Mesenchymal stem cell (in vitro differentiated cells and primary cell): ENCODE results near the gene BSG.
"Not testable (repeated sequence)": the region's sequence is repeated elsewhere in the genome, so short reads cannot be mapped to it uniquely, and the experiment has no call there.

Experiments used
- DNase-seq: peaks from one replicate; pipeline ENCODE4 v3.0.0-alpha.2; 2013
- H2AFZ ChIP-seq: one replicate; pipeline ENCODE4 v1.6.1; 2013; ENCODE audit warnings: low read depth, mild to moderate bottlenecking, control low read depth, inconsistent platforms, low read length, moderate library complexity
- H2AK5ac ChIP-seq: 2 replicates; pipeline ENCODE4 v1.6.1; 2013; ENCODE audit warnings: low read length, moderate library complexity, mild to moderate bottlenecking, inconsistent platforms; ENCODE audit not compliant: severe bottlenecking
- H2BK120ac ChIP-seq: one replicate; pipeline ENCODE4 v1.6.1; 2013; ENCODE audit warnings: low read depth, mild to moderate bottlenecking, inconsistent platforms, low read length, moderate library complexity
- H2BK12ac ChIP-seq, 2 experiments: one replicate each; pipeline ENCODE4 v1.6.1; 2013; ENCODE audit warnings: inconsistent platforms in 2 of 2, low read length in 2 of 2, mild to moderate bottlenecking in 2 of 2, moderate library complexity in 2 of 2, control low read depth in 1 of 2
- H2BK15ac ChIP-seq: one replicate; pipeline ENCODE4 v1.6.1; 2013; ENCODE audit warnings: mild to moderate bottlenecking, low read depth, inconsistent platforms; ENCODE audit not compliant: poor library complexity, severe bottlenecking
- H2BK5ac ChIP-seq: 2 replicates; pipeline ENCODE4 v1.6.1; 2013; ENCODE audit warnings: low read depth, mild to moderate bottlenecking, low read length, control low read depth, inconsistent platforms; ENCODE audit not compliant: poor library complexity, severe bottlenecking
- H3K14ac ChIP-seq, 2 experiments: one replicate each; pipeline ENCODE4 v1.6.1; 2013; ENCODE audit warnings: inconsistent platforms in 2 of 2, low read length in 2 of 2, control low read depth in 1 of 2, mild to moderate bottlenecking in 1 of 2, moderate library complexity in 1 of 2
- H3K18ac ChIP-seq, 2 experiments: one replicate each; pipeline ENCODE4 v1.6.1; 2013; ENCODE audit warnings: inconsistent platforms in 2 of 2, low read length in 2 of 2, control low read depth in 1 of 2, low read depth in 1 of 2, mild to moderate bottlenecking in 1 of 2
- H3K23ac ChIP-seq, 2 experiments: one replicate each; pipeline ENCODE4 v1.6.1; 2013; ENCODE audit warnings: inconsistent platforms in 2 of 2, low read length in 2 of 2, mild to moderate bottlenecking in 2 of 2, moderate library complexity in 2 of 2, control low read depth in 1 of 2
- H3K27ac ChIP-seq: 2 replicates; pipeline ENCODE4 v1.5.1; 2013; ENCODE audit warnings: mild to moderate bottlenecking, moderate library complexity, low read length, control low read depth, inconsistent platforms; ENCODE audit not compliant: poor library complexity, severe bottlenecking
- H3K27me3 ChIP-seq, 2 experiments: 2 replicates each; pipeline versions ENCODE4 v1.6.1 to v1.7.0; 2013; ENCODE audit warnings: low read length in 2 of 2, mild to moderate bottlenecking in 2 of 2, moderate library complexity in 2 of 2, control low read depth in 1 of 2, inconsistent platforms in 1 of 2; ENCODE audit not compliant: control insufficient read depth in 1 of 2, insufficient read depth in 1 of 2
- H3K36me3 ChIP-seq, 2 experiments: 2 replicates each; pipeline versions ENCODE4 v1.6.1 to v1.7.0; 2013; ENCODE audit warnings: low read length in 2 of 2, control low read depth in 1 of 2, inconsistent platforms in 1 of 2, low read depth in 1 of 2, mild to moderate bottlenecking in 1 of 2; ENCODE audit not compliant: insufficient read depth in 2 of 2, control insufficient read depth in 1 of 2
- H3K4ac ChIP-seq, 2 experiments: one replicate each; pipeline ENCODE4 v1.6.1; 2013; ENCODE audit warnings: inconsistent platforms in 2 of 2, low read length in 2 of 2, mild to moderate bottlenecking in 2 of 2, moderate library complexity in 2 of 2, control low read depth in 1 of 2, low read depth in 1 of 2
- H3K4me1 ChIP-seq: 2 replicates; pipeline ENCODE4 v1.6.1; 2013; ENCODE audit warnings: low read depth, low read length, control low read depth; ENCODE audit not compliant: control insufficient read depth, insufficient read depth
- H3K4me2 ChIP-seq: 2 replicates; pipeline ENCODE4 v1.6.1; 2013; ENCODE audit warnings: low read length, mild to moderate bottlenecking, inconsistent platforms; ENCODE audit not compliant: poor library complexity, severe bottlenecking
- H3K4me3 ChIP-seq, 2 experiments: 2 replicates each; pipeline versions ENCODE4 v1.5.1 to v1.7.0; 2013; ENCODE audit warnings: low read length in 2 of 2, mild to moderate bottlenecking in 2 of 2, control low read depth in 1 of 2, low read depth in 1 of 2; ENCODE audit not compliant: insufficient read depth in 1 of 2
- H3K79me1 ChIP-seq: replicated peaks from 2 replicates; pipeline ENCODE4 v1.6.1; 2013; ENCODE audit warnings: mild to moderate bottlenecking, control low read depth, low read length, inconsistent platforms; ENCODE audit not compliant: poor library complexity, severe bottlenecking
- H3K9ac ChIP-seq: 2 replicates; pipeline ENCODE4 v1.7.0; 2013; ENCODE audit warnings: mild to moderate bottlenecking, low read length, moderate library complexity
- H3K9me3 ChIP-seq: 2 replicates; pipeline ENCODE4 v1.7.0; 2013; ENCODE audit warnings: mild to moderate bottlenecking, low read length; ENCODE audit not compliant: control insufficient read depth
- H4K8ac ChIP-seq: one replicate; pipeline ENCODE4 v1.6.1; 2013; ENCODE audit warnings: inconsistent platforms, mild to moderate bottlenecking, low read length, moderate library complexity
- H4K91ac ChIP-seq: one replicate; pipeline ENCODE4 v1.6.1; 2013; ENCODE audit warnings: mild to moderate bottlenecking, low read length, inconsistent platforms
- WGBS: methylation state at CpG from one replicate; pipeline ENCODE4 v1.1.7; 2013; ENCODE audit warnings: mixed read lengths; 5-methylcytosine and 5-hydroxymethylcytosine counted together

Gene BSG

DNA sequence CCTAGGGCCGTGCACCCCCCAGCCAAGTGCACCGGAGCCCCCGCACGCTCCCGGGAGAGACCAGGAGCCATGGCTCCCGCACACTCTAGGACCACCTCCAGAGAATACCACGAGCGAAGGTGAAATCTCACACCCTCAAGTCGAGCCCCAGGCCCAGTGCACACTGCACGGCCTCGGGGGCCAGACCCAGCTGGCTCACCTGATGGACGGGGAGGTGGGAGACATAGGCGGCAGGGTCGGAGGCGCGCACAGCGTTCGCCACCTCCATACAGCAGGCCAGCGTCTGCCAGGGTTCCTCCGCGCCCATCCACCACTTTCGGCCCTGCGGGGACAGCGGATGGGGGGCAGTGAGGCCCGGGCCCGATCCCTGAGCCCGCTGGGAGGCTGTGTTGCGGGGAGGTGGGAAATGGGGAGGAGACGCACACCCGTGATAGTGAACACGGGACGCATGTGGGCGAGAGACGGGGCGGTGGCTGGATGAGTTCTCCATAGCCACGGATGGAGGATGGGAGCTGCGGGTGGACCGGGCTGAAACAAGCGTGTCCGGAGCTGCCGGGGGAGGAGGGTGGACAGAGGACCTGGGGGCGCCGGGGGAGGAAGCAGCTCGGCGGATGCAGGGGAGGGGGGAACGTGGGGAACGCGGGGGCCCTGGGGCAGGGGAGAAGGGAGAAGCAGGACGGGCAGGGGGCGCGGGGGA lies 47.9 kb downstream of the BSG start:
- Histone ChIP-seq H3K4me3 (no peak overlapping the region), H2BK120ac (no peak overlapping the region), H3K14ac (no peak overlapping the region), H3K9ac (no peak overlapping the region), H2BK15ac (no peak overlapping the region), H3K27me3 (peaks cover 0 to 4% of the 10 kb centered on the region in 2 experiments), H2AFZ (no peak overlapping the region), H4K91ac (no peak overlapping the region), H3K4me2 (no peak overlapping the region), H3K9me3 (no peaks in the 10 kb centered on the region), H2BK5ac (no peak overlapping the region), H3K79me1 (peaks cover 18% of the 10 kb centered on the region), H3K4me1 (peaks cover 31% of the 10 kb centered on the region), H3K36me3 (peaks cover 33 to 90% of the 10 kb centered on the region in 2 experiments), H3K4ac (no peak overlapping the region), H4K8ac (no peak overlapping the region), H2BK12ac (no peak overlapping the region), H3K23ac (no peak overlapping the region), H2AK5ac (no peak overlapping the region), H3K18ac (no peak overlapping the region), H3K27ac (no peak overlapping the region)
- WGBS, result 99% methylated on average over 37 of the region's 51 CpGs
- DNase-seq, result no peak

DNA sequence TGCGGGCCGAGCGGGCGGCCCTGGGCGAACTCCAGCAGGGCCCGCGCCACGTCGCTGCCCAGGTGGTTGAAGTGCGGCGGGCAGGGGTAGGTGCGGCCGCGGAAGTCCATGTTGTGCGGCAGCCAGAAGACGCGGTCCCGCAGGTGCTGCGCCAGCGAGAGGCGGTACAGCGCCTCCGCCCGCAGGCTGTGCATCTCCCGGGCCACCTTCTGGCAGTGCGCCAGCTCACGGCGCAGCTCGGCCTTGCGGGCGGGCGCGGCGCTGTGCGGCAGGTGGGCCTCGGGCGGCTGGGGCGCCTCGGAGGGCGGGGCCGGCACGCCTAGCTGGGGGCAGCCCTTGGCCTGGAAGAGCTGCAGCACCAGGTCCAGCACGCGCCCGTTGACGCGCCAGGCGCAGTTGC lies 48.8 kb downstream of the BSG start:
- peaks cover 18% of the 10 kb centered on the region for H3K79me1 ChIP-seq

DNA sequence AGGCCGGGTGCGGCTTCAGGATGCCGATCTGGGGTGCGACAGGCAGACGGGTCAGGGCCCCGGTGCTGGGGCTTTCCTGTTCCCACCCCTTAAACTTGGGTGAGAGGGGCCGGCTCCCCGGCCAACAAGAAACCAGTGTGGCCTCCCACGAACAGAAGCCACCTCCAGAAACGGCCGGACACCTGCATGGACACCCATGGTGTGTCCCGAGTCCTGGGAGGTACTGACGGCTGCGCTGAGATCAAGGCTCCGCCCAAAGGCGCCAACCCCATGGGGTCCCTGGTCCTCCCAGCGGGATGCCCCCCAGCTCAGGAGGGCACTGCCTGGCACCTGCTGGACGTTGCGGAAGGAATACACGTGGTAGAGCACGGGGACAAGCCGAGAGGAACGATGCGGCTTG lies 49.4 kb downstream of the BSG start:
- 97% methylated on average over 24 of the region's 24 CpGs for WGBS
- Histone ChIP-seq H4K8ac (no peak overlapping the region), H2BK12ac (no peak overlapping the region), H4K91ac (no peak overlapping the region), H3K4me1 (peaks cover 28% of the 10 kb centered on the region), H3K9me3 (no peaks in the 10 kb centered on the region), H2BK5ac (no peak overlapping the region), H3K23ac (no peak overlapping the region), H3K14ac (no peak overlapping the region), H3K79me1 (peaks cover 18% of the 10 kb centered on the region), H3K36me3 (peaks cover 37 to 78% of the 10 kb centered on the region in 2 experiments), H2BK15ac (no peak overlapping the region), H3K4me2 (no peak overlapping the region), H2AK5ac (no peak overlapping the region), H2BK120ac (no peak overlapping the region), H3K27ac (no peak overlapping the region), H2AFZ (no peak overlapping the region), H3K4me3 (no peak overlapping the region), H3K4ac (no peak overlapping the region), H3K18ac (no peak overlapping the region), H3K9ac (no peak overlapping the region), H3K27me3 (no peaks in the 10 kb centered on the region)
- no peak for DNase-seq

More for the DNA sequence above, 48.8 kb downstream of the BSG start:
- H3K14ac ChIP-seq, H3K27me3 ChIP-seq, H3K23ac ChIP-seq, H4K91ac ChIP-seq, H2BK5ac ChIP-seq, H2BK12ac ChIP-seq, H2AFZ ChIP-seq, H2AK5ac ChIP-seq, DNase-seq, H3K9me3 ChIP-seq, H4K8ac ChIP-seq, H2BK15ac ChIP-seq, H3K9ac ChIP-seq, H2BK120ac ChIP-seq, H3K18ac ChIP-seq, H3K4me2 ChIP-seq, H3K4ac ChIP-seq, H3K4me3 ChIP-seq, H3K27ac ChIP-seq: not testable (repeated sequence)
- Histone ChIP-seq H3K36me3 (peaks cover 37 to 84% of the 10 kb centered on the region in 2 experiments), H3K4me1 (peaks cover 28% of the 10 kb centered on the region)
- 99% methylated on average over 42 of the region's 48 CpGs for WGBS

- no peak for DNase-seq
- H2BK12ac ChIP-seq, result no peak overlapping the region
- H2BK15ac ChIP-seq, result no peak overlapping the region
- H4K91ac ChIP-seq, result no peak overlapping the region
- H3K27me3 ChIP-seq, result no peaks in the 10 kb centered on the region
- peaks cover 27% of the 10 kb centered on the region for H3K4me1 ChIP-seq
- 97% methylated on average over 37 of the region's 37 CpGs for WGBS
- peaks cover 18% of the 10 kb centered on the region for H3K79me1 ChIP-seq
- peaks cover 37 to 69% of the 10 kb centered on the region in 2 experiments for H3K36me3 ChIP-seq
- H4K8ac ChIP-seq, result no peak overlapping the region
- no peak overlapping the region for H2AK5ac ChIP-seq
- H3K9ac ChIP-seq, result no peak overlapping the region
- no peak overlapping the region for H3K4ac ChIP-seq
- no peak overlapping the region for H3K27ac ChIP-seq
- H2BK5ac ChIP-seq, result no peak overlapping the region
- H3K4me2 ChIP-seq, result no peak overlapping the region
- H3K9me3 ChIP-seq, result no peaks in the 10 kb centered on the region
- no peak overlapping the region for H3K14ac ChIP-seq
- H2BK120ac ChIP-seq, result no peak overlapping the region
- no peak overlapping the region for H3K4me3 ChIP-seq
- no peak overlapping the region for H3K18ac ChIP-seq
- no peak overlapping the region for H3K23ac ChIP-seq
- no peak overlapping the region for H2AFZ ChIP-seq
Measured at GRCh38 chr19:622666-623065, 50.3 kb downstream of the BSG start.
